Gastrocnemius medialis (tissue), 4 donors: Measurements from ENCODE around the gene URI1.

Source experiments
- CTCF ChIP-seq, 5 experiments: fragments of 450-650 bp in 3 of 5; fragments of 200-600 bp in 2 of 5; sonication (generic) in 2 of 5; IDR thresholded peaks in 4 of 5; conservative IDR thresholded peaks in 1 of 5; 1 replicate in 4 of 5; 2 replicates in 1 of 5; pipeline ENCODE4 v1.5.1; 2016 to 2019; ENCODE audit warnings: antibody characterized with exemption in 5 of 5, mild to moderate bottlenecking in 3 of 5, moderate library complexity in 3 of 5
- POLR2A ChIP-seq, 2 donors: fragments of 450-650 bp; IDR thresholded peaks; one replicate each; pipeline ENCODE4 v1.6.1; 2017; ENCODE audit warnings: antibody characterized with exemption in 2 of 2, mild to moderate bottlenecking in 2 of 2, moderate library complexity in 2 of 2

GRCh38 chr19:30059741-30060457 is 117.9 kb downstream of the URI1 start:
- TF ChIP-seq CTCF (IDR thresholded peaks at IDR 0.05 in 4 of 5, conservative IDR thresholded peaks at IDR 0.05 in 1 of 5) (no peak), POLR2A (IDR thresholded peaks at IDR 0.05) (no peak)
